ENCODE results near the gene RFTN1. TPM values are rescaled to one million over a fixed set of nuclear protein-coding genes. Genes with fewer than 3 reads are reported as not detected.

Gene RFTN1
- total and polyA plus RNA-seq, 10 of the 15 experiments (the other 5 are each of a cell fraction or from before 2014, with no cell fraction given) = 20.6 to 213 (median 147) TPM

GRCh38 chr3:16522834-16523233, 9.3 kb upstream of the RFTN1 start:
- ChIA-PET RAD21 (ENCODE audit: unreplicated experiment) (interaction anchor here (1.5 to 3.1 kb wide), 3 partner anchors 11 to 149 kb away, joined by 6 to 38 read pairs (median 6); no protein-coding TSS in a partner anchor), CTCF (interaction anchor here (1.1 to 1.6 kb wide), 3 partner anchors 14 to 234 kb away, joined by 3 read pairs; no protein-coding TSS in a partner anchor), SMC1A (ENCODE audit: uncharacterized antibody, unreplicated experiment) (interaction anchor here (1.0 to 3.1 kb wide), 8 partner anchors 7 to 221 kb away, joined by 3 to 19 read pairs (median 8); no protein-coding TSS in a partner anchor), POLR2A (interaction anchor here (0.9 to 3.1 kb wide), 2 partner anchors 12 to 218 kb away, joined by 3 to 32 read pairs; no protein-coding TSS in a partner anchor)
- H2AFZ ChIP-seq (ENCODE audit: control insufficient read depth, low read depth, low read length) = no peak overlapping the region
- no peaks in the 10 kb centered on the region for H3K36me3 ChIP-seq (ENCODE audit: control insufficient read depth in 2 of 2, insufficient read depth in 2 of 2, low read length in 1 of 2)
- no peak overlapping the region for H3K4me3 ChIP-seq
- TF ChIP-seq ZNF687 (IDR thresholded peaks at IDR 0.05) (0 out of 2 replicates have a peak, but pooled peaks have one; percentile 12), SKIL (IDR thresholded peaks at IDR 0.05; ENCODE audit: low read depth, poor library complexity, severe bottlenecking) (peak; percentile 45), CREM (IDR thresholded peaks at IDR 0.05; ENCODE audit: low read depth) (0 out of 2 replicates have a peak, but pooled peaks have one; percentile 7), RELB (IDR thresholded peaks at IDR 0.05; ENCODE audit: low read depth) (peak; percentile 58; the same call in 1 of the 2 replicates), IKZF2 (IDR thresholded peaks at IDR 0.05) (0 out of 4 replicates have a peak, but pooled peaks of 1 of the 2 experiments have one; percentile 19), POLR2AphosphoS5 (IDR thresholded peaks at IDR 0.05; ENCODE audit: low read length) (no peak), ZNF274 (IDR thresholded peaks at IDR 0.05; ENCODE audit: insufficient read depth, insufficient read length) (no peak), SPI1 (IDR thresholded peaks at IDR 0.05; ENCODE audit: borderline replicate concordance, insufficient read depth, low read depth, low read length) (peak; percentile 51; the same call in 1 of the 2 replicates)
- ATAC-seq (peak; percentile 3; the same call in 1 of the 3 replicates), FAIRE-seq (no peak), DNase-seq (ENCODE audit: low read depth, low spot score) (no peak)
- no peak overlapping the region for H3K4me2 ChIP-seq (ENCODE audit: control insufficient read depth, insufficient read depth)
- H3K4me1 ChIP-seq (ENCODE audit: control insufficient read depth, insufficient read depth, low read length) = peaks cover 46% of the 10 kb centered on the region
- in situ Hi-C loops (cut with MboI) (loop anchor here (25.0 kb wide), 1 partner anchor 1161 kb away; no protein-coding TSS in a partner anchor), intact Hi-C loops (cut with micrococcal nuclease; ENCODE audit: unreplicated experiment) (no loop called here)
- peaks cover 47% of the 10 kb centered on the region for H3K9me3 ChIP-seq (replicated peaks; ENCODE audit: control insufficient read depth, insufficient read depth, low read length)
- peaks cover 2% of the 10 kb centered on the region; the same call in 1 of the 2 replicates for H3K79me2 ChIP-seq (ENCODE audit: control insufficient read depth, insufficient read depth, low read length)
- H3K27ac ChIP-seq (ENCODE audit: control insufficient read depth, insufficient read depth) = peak overlapping the region; percentile 94
- H3K27me3 ChIP-seq (replicated peaks in 1 of 2; ENCODE audit: control insufficient read depth in 2 of 2, insufficient read depth in 2 of 2, low read length in 1 of 2) = no peaks in the 10 kb centered on the region
- no peaks in the 10 kb centered on the region for H4K20me1 ChIP-seq (ENCODE audit: control insufficient read depth, insufficient read depth)
- H3K9ac ChIP-seq (ENCODE audit: control insufficient read depth, insufficient read depth, low read length) = no peak overlapping the region
- no TSS peak for BruUV-seq (replicated peaks)
